Measurements from ENCODE around the gene NXPH3. TPM values are rescaled to one million over a fixed set of nuclear protein-coding genes. Genes with fewer than 3 reads are reported as not detected.
"Not testable (repeated sequence)": the region's sequence is repeated elsewhere in the genome, so short reads cannot be mapped to it uniquely, and the experiment has no call there.

Gene NXPH3
- total RNA-seq, 2 experiments from 2014 or later, result 0.25 to 0.26 TPM

DNA sequence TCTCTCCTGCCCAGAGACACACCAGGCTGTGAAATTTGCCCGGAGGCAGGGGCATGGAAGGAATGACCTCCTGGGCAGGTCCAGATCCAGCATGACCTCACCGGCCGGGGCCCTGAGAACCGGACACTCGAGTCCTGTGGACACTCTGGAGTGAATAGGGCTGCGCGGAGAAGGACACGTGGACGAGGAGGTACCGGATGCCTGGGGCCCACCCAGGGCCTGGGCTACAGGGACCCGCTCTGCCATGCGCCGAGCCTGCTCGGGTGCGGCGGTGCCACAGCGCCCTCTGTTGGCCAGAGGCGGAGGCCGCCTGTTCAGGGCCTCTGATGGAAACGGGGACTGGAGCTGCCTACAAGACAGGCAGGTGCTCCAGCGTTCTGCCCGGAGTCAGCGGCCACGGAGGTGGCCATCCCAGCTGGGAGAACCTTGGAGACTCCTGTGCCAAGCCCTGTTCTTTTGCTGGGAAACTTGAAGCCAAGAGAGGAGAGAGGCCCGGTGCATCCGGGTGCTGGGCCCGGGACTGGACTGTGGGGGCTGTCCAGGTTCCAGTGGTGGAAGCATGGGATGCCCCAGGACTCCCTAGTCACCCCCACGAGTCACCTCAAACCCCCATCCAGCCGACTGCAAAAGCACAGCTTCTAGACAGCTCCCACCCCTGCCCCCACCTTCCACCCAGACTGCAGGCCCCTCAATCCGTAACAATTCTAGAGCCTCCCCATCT is 19.3 kb upstream of the NXPH3 start:
- peak; percentile 87 for DNase-seq
- CTCF ChIA-PET, result interaction anchor here (0.6 to 5.0 kb wide), 61 partner anchors 9 to 441 kb away, joined by 3 to 103 read pairs (median 4); partner anchors contain the start of genes NGFR, PHB1 and SLC35B1
- no peaks in the 10 kb centered on the region for H3K9me3 Mint-ChIP-seq
- peaks cover 5% of the 10 kb centered on the region for H3K4me1 Mint-ChIP-seq (ENCODE audit: low read depth)
- intact Hi-C loops (cut with micrococcal nuclease), result loop anchor here (1.0 to 5.0 kb wide), 6 partner anchors 12 to 239 kb away; no protein-coding TSS in a partner anchor
- H3K36me3 Mint-ChIP-seq (ENCODE audit: low read depth), result no peaks in the 10 kb centered on the region
- no peak overlapping the region for H3K27ac Mint-ChIP-seq
- H3K27me3 Mint-ChIP-seq (ENCODE audit: low read depth), result peaks cover 2% of the 10 kb centered on the region
- H3K4me3 Mint-ChIP-seq, result no peak overlapping the region

DNA sequence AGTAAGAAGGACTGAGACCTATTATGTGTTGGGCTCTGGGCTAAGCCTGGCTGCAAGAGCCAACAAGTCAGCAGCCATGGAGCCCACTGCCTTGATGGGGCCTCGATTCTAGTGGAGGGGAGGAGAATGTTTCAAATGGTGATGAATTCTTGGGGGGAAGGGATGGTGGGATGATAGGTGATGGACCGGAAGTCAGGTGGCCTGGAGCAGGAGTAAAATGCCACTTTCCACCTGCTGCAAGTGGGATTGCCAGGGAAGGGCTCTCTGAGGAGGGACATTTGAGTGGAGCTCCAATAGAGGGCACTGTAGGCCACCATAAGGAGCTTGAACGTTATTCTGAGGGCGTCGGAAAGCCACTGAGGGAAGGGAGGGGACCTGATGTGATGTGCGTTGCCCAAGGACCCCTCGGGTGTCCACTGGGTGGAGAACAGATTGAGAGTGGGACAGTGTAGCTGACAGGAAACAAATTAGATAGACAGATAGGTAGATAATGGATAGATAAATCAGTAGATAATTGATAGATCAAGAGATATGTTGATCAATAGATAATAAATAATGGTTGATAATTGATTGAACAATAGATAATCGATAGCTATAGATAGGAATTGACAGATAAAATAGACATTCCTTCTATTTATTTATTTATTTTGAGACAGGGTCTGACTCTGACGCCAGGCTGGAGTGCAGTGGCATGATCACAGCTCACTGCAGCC is 18.2 kb upstream of the NXPH3 start:
- no peak overlapping the region for H3K4me3 Mint-ChIP-seq
- H3K4me1 Mint-ChIP-seq (ENCODE audit: low read depth), result peaks cover 5% of the 10 kb centered on the region
- H3K9me3 Mint-ChIP-seq, result no peaks in the 10 kb centered on the region
- no peak overlapping the region for H3K27ac Mint-ChIP-seq
- no peaks in the 10 kb centered on the region for H3K36me3 Mint-ChIP-seq (ENCODE audit: low read depth)
- intact Hi-C loops (cut with micrococcal nuclease), result loop anchor here (1.0 to 5.0 kb wide), 3 partner anchors 35 to 294 kb away; no protein-coding TSS in a partner anchor
- CTCF ChIA-PET, result interaction anchor here (0.6 to 5.0 kb wide), 43 partner anchors 8 to 440 kb away, joined by 3 to 103 read pairs (median 6); partner anchors contain the start of genes NGFR, NXPH3, PHB1 and SLC35B1
- peak; percentile 64 for DNase-seq
- H3K27me3 Mint-ChIP-seq (ENCODE audit: low read depth), result peaks cover 2% of the 10 kb centered on the region

- Mint-ChIP-seq H3K27ac (no peak overlapping the region), H3K4me3 (no peak overlapping the region), H3K36me3 (ENCODE audit: low read depth) (no peaks in the 10 kb centered on the region), H3K27me3 (ENCODE audit: low read depth) (no peaks in the 10 kb centered on the region), H3K4me1 (ENCODE audit: low read depth) (peaks cover 15% of the 10 kb centered on the region), H3K9me3 (no peaks in the 10 kb centered on the region)
- no peak for DNase-seq
- CTCF ChIA-PET, result interaction anchor here (0.6 to 3.0 kb wide), 5 partner anchors 8 to 438 kb away, joined by 3 to 33 read pairs (median 4); no protein-coding TSS in a partner anchor
- intact Hi-C loops (cut with micrococcal nuclease), result no loop called here
Observed at GRCh38 chr17:49564638-49565037, 11.0 kb upstream of the NXPH3 start.

GRCh38 chr17:49565948-49566491 is 9.7 kb upstream of the NXPH3 start:
- intact Hi-C loops (cut with micrococcal nuclease), result loop anchor here (1.0 kb wide), 1 partner anchor 432 kb away; no protein-coding TSS in a partner anchor
- CTCF ChIA-PET, result interaction anchor here (0.7 to 3.0 kb wide), 8 partner anchors 9 to 433 kb away, joined by 3 to 33 read pairs (median 4); partner anchors contain the start of genes FAM117A and SLC35B1
- peaks cover 15% of the 10 kb centered on the region for H3K4me1 Mint-ChIP-seq (ENCODE audit: low read depth)
- H3K9me3 Mint-ChIP-seq, result no peaks in the 10 kb centered on the region
- H3K36me3 Mint-ChIP-seq (ENCODE audit: low read depth), result no peaks in the 10 kb centered on the region
- H3K27ac Mint-ChIP-seq, result no peak overlapping the region
- peaks cover 4% of the 10 kb centered on the region for H3K27me3 Mint-ChIP-seq (ENCODE audit: low read depth)
- peak overlapping the region; percentile 10 for H3K4me3 Mint-ChIP-seq
- DNase-seq, result peak; percentile 43

- peaks cover 6% of the 10 kb centered on the region for H3K27me3 Mint-ChIP-seq (ENCODE audit: low read depth)
- no peak overlapping the region for H3K27ac Mint-ChIP-seq
- no peak for DNase-seq
- peaks cover 15% of the 10 kb centered on the region for H3K4me1 Mint-ChIP-seq (ENCODE audit: low read depth)
- H3K36me3 Mint-ChIP-seq (ENCODE audit: low read depth), result no peaks in the 10 kb centered on the region
- intact Hi-C loops (cut with micrococcal nuclease), result loop anchor here (1.0 kb wide), 3 partner anchors 213 to 521 kb away; no protein-coding TSS in a partner anchor
- H3K9me3 Mint-ChIP-seq, result no peaks in the 10 kb centered on the region
- CTCF ChIA-PET, result interaction anchor here (1.2 to 5.5 kb wide), 7 partner anchors 10 to 431 kb away, joined by 3 to 71 read pairs (median 25); partner anchors contain the start of gene SLC35B1
- no peak overlapping the region for H3K4me3 Mint-ChIP-seq
Observed at GRCh38 chr17:49566668-49567071, 9.0 kb upstream of the NXPH3 start.

DNA sequence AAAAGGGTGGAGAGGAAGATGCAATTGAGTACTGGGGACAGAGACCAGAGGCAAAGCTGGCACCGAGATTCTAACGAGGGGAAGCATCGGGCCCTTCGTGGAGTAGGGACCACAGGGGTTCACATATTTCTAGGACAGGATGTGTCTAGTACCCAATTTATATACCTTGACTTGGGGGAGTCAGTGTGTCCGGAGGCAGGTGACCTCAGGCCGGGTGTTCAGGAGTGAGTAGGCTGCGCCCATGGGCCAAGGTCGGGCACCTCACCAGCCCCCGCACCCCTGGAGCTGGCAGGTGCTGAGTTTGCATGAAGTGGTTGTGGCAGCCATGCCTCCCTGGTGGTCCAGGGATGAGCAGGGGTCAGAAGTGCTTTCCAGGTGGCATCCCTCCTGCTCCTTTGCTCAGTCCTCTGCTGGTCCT is 8.6 kb upstream of the NXPH3 start:
- Mint-ChIP-seq H3K4me3 (no peak overlapping the region), H3K9me3 (no peaks in the 10 kb centered on the region), H3K4me1 (ENCODE audit: low read depth) (peaks cover 15% of the 10 kb centered on the region), H3K27me3 (ENCODE audit: low read depth) (peaks cover 8% of the 10 kb centered on the region), H3K36me3 (ENCODE audit: low read depth) (no peaks in the 10 kb centered on the region), H3K27ac (no peak overlapping the region)
- no peak for DNase-seq
- CTCF ChIA-PET, result interaction anchor here (0.5 to 5.5 kb wide), 16 partner anchors 10 to 430 kb away, joined by 3 to 71 read pairs (median 4); partner anchors contain the start of gene SLC35B1
- intact Hi-C loops (cut with micrococcal nuclease), result loop anchor here (1.0 kb wide), 2 partner anchors 212 to 520 kb away; no protein-coding TSS in a partner anchor

DNA sequence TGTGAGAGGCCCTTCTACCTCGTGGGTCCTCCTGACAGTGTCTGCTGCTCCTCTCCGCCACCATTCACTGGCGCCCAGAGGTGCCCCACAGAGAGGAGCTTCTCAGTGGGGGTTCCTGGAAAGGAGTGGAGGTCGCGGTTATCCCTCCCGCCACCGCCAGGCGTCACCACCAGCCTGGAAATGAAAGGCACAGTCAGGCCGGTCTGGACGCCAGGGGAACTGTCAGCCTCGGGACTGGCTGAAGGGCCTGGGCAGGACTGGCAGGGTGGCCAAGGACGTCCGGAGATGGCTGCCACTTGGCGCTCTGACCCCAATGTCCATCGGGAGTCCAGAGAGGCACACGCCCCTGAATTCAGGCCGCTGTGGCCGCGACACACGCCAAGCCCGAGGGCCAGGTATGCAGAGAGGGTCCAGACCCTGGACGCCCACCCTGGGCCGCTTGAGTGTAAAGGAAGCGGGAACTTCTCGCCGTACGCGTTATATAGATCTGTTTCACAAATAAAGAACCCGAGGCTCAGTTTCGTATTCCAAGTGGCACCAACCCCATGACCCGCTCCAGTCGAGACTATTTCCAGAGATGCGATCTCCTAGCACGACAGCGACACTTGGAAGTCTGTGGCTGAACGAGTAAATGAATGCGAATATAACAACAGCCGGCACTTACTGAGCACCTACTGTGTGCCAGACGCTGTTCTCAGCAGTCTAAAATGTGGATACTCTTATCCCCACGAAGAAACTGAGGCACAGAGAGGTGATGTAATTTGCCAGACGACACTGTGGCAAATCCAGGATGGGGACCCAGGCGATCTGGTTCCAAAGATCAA is 7.6 kb upstream of the NXPH3 start:
- no peak overlapping the region for H3K27ac Mint-ChIP-seq
- intact Hi-C loops (cut with micrococcal nuclease), result loop anchor here (1.0 to 2.0 kb wide), 4 partner anchors 12 to 519 kb away; partner anchors contain the start of gene KAT7

DNA sequence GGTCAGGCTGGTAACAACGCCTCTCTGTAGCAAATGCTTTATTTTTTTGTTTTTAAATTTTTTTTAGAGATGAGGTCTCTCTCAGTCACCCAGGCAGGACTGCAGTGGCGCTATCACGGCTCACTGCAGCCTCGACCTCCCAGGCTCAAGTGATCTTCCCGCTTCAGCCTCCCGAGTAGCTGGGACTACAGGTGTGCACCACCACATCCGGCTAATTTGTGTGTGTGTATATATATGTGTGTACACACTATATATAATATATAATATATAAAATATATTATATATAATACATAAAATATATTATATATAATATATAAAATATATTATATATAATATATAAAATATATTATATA is 7.0 kb upstream of the NXPH3 start:
- H3K27ac Mint-ChIP-seq; H3K36me3 Mint-ChIP-seq (ENCODE audit: low read depth); DNase-seq; H3K9me3 Mint-ChIP-seq; H3K27me3 Mint-ChIP-seq (ENCODE audit: low read depth); H3K4me3 Mint-ChIP-seq: not testable (repeated sequence)
- intact Hi-C loops (cut with micrococcal nuclease), result loop anchor here (1.0 to 2.0 kb wide), 2 partner anchors 12 to 220 kb away; partner anchors contain the start of gene KAT7
- peaks cover 15% of the 10 kb centered on the region for H3K4me1 Mint-ChIP-seq (ENCODE audit: low read depth)
- CTCF ChIA-PET, result interaction anchor here (3.9 to 10.8 kb wide), 4 partner anchors 11 to 429 kb away, joined by 25 to 232 read pairs (median 50); partner anchors contain the start of gene SLC35B1

More for the DNA sequence above, 7.6 kb upstream of the NXPH3 start:
- Mint-ChIP-seq H3K4me1 (ENCODE audit: low read depth) (peaks cover 15% of the 10 kb centered on the region), H3K9me3 (no peaks in the 10 kb centered on the region), H3K4me3 (peak overlapping the region; percentile 74), H3K36me3 (ENCODE audit: low read depth) (no peaks in the 10 kb centered on the region), H3K27me3 (ENCODE audit: low read depth) (peaks cover 8% of the 10 kb centered on the region)
- peak; percentile 89 for DNase-seq
- CTCF ChIA-PET, result interaction anchor here (0.5 to 10.8 kb wide), 18 partner anchors 11 to 429 kb away, joined by 3 to 232 read pairs (median 4); partner anchors contain the start of gene SLC35B1

DNA sequence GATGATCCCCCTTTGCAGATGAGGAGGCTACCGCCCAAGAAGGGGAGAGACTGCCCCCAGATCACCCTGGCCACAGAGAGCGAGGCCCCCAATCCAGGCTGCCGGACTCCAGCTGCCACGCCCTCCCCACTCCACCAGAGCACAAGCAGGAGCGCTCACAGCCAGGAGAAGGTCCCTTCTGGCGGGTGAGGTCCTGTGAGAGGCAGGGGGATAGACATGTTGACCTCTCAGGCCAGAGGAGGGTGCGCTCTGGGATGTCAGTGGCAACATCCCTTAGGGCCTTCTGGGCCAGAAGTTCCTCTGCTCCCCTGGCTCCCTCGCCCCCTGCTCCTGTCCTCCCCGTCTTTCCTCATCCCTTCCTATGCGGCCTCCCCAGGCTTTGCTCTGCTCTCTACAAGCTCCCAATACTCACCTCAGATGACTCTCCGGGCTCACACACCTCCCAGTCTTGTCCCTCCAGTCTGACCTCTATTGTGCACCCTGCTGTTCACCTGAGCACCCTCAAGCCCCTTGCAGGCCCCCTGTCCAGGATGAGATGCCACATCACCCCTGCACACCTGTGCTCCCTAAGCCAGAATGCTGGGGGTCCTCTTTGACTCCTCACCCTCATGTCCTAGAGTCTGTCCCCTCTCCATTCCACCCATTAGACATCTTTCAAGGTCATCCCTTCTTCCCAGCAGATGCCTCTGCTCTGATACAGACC is 5.0 kb upstream of the NXPH3 start:
- Mint-ChIP-seq H3K9me3 (no peaks in the 10 kb centered on the region), H3K27ac (no peak overlapping the region), H3K4me1 (ENCODE audit: low read depth) (peaks cover 13% of the 10 kb centered on the region), H3K36me3 (ENCODE audit: low read depth) (no peaks in the 10 kb centered on the region), H3K27me3 (ENCODE audit: low read depth) (peaks cover 16% of the 10 kb centered on the region), H3K4me3 (no peak overlapping the region)
- no peak for DNase-seq
- intact Hi-C loops (cut with micrococcal nuclease), result loop anchor here (1.0 kb wide), 4 partner anchors 108 to 281 kb away; partner anchors contain the start of gene SPOP
- CTCF ChIA-PET, result interaction anchor here (0.7 to 10.8 kb wide), 26 partner anchors 10 to 427 kb away, joined by 3 to 232 read pairs (median 4); partner anchors contain the start of genes DLX3, SLC35B1 and SPOP

DNA sequence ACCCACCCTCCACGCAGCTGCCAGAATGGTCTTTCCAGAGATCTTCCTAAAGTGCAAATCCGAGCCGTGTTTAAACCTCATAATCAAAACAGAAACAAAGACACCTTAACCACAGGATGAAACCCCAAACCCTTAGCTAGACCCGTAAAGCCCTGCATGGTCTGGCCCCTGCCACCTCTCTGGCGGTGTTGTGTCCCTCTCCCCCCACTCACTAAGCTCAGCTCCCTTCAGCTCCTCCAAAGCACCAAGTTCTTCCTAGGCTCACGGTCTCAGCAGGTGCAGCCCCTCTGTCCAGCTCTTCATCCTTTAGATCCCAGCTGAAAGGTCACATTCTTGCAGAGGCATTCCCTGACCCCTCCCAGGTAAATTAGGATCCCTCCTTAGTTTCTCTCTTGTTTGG is 4.4 kb upstream of the NXPH3 start:
- intact Hi-C loops (cut with micrococcal nuclease), result no loop called here
- H3K4me3 Mint-ChIP-seq, result no peak overlapping the region
- DNase-seq, result no peak
- H3K9me3 Mint-ChIP-seq, result no peaks in the 10 kb centered on the region
- H3K27ac Mint-ChIP-seq, result no peak overlapping the region
- peaks cover 8% of the 10 kb centered on the region for H3K4me1 Mint-ChIP-seq (ENCODE audit: low read depth)
- no peaks in the 10 kb centered on the region for H3K36me3 Mint-ChIP-seq (ENCODE audit: low read depth)
- CTCF ChIA-PET, result interaction anchor here (0.5 to 10.8 kb wide), 11 partner anchors 14 to 427 kb away, joined by 3 to 232 read pairs (median 4); partner anchors contain the start of genes SLC35B1 and SPOP
- H3K27me3 Mint-ChIP-seq (ENCODE audit: low read depth), result peaks cover 20% of the 10 kb centered on the region
